Fibroblast of upper back skin (primary cell): Measurements from ENCODE around the gene CMTM5.

ENCODE experiments used
- DNase-seq: peaks from one replicate; pipeline ENCODE4 v3.0.0-alpha.2; 2013

CMTM5 gene, protein sequence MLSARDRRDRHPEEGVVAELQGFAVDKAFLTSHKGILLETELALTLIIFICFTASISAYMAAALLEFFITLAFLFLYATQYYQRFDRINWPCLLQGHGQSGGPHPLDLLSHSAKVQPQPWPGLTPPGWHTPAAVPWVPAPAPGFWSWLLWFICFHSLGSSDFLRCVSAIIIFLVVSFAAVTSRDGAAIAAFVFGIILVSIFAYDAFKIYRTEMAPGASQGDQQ

DNA sequence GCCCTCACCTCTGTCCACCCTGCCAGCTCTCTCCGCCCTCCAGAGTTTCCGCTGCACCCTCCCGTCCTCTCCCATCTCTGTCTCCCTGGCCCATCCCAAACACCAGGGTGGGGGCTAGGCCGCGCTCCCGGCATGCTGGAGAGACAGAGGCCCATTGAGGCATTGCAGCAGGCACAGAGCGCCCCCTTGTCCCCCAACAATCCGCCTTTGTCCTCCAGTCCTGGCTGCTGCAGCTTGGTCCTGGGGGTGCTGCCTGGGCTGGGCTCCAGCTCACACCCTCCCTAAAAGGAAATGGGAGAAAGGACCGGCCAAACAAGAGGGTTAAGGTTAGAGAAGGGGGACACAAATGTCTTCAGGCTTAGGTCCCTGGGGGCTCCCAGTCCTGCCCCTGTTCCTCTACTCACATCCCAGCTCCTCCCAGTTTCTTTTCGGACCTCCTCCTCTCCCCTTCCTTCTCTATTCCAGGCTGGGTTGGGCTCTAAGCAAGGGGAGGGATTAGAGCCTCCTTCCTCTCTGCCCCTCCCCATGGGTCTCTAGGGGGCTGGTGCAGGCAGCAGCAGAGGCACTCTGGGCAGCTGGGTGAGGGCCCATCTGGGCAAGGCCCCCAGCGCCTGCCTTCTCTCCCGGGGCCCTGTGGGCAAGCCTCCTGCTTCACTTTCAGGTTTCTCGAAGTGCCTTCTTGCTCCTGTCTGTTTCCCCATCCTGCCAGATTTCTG is at the start of gene CMTM5:
TSS of gene CMTM5 (plus strand) at position 565 of the 716 bp plus-strand sequence. CDS start 206 bp downstream, outside the sequence.
- DNase-seq, result no peak

DNA sequence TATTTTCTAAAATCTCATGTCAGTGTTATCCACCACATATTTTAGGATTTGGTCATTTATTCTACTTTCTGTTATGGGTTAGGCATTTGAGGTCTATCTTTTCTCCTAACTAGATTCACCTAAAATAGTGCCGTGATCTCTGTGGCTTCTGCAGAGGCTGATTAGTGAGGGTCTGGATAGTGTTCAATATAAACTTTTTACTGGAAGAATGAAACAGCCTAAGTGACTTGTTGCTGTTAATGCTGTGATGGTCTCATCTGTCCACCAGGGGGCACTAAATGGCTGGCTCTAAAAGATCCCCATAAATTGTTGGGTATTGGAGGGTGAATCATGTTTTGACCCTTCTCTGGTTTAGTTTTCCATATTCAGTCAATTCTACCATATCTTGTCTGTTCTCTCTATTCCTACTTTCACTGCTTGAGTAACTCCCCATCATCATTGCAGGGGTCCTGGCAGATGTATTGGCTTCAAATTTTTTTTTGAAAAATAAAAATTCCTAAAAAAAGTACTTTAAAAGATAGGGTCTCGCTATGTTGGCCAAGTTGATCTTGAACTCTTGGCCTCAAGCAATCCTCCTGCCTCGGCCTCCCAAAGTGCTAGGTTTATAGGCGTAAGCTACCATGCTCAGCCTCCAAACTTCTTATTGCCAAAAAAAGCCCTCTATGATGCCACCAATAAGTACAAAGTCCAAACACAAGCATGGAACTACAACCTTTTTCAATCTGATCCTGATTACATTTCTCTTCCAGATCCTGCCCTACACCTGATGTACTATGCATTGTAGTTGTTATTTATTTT is 48.7 kb upstream of the CMTM5 start:
- DNase-seq, result peak; percentile 76

DNA sequence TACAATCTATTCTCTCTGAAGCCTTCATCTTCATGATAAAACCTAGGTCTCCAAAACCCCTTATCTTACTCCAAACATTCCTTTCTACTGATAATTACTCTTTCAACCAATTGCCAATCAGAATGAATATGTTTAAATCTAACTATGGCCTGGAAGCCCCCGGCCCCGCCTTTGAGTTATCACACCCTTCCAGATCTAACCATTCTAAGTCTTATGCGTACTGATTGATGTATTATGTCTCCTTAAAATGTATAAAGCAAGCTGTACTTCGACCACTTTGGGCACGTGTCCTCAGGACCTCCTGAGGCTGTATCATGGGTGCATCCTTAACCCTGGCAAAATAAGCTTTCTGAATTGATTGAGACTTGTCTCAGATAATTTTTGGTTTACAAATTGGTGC is 41.2 kb upstream of the CMTM5 start:
- DNase-seq, result no peak

DNA sequence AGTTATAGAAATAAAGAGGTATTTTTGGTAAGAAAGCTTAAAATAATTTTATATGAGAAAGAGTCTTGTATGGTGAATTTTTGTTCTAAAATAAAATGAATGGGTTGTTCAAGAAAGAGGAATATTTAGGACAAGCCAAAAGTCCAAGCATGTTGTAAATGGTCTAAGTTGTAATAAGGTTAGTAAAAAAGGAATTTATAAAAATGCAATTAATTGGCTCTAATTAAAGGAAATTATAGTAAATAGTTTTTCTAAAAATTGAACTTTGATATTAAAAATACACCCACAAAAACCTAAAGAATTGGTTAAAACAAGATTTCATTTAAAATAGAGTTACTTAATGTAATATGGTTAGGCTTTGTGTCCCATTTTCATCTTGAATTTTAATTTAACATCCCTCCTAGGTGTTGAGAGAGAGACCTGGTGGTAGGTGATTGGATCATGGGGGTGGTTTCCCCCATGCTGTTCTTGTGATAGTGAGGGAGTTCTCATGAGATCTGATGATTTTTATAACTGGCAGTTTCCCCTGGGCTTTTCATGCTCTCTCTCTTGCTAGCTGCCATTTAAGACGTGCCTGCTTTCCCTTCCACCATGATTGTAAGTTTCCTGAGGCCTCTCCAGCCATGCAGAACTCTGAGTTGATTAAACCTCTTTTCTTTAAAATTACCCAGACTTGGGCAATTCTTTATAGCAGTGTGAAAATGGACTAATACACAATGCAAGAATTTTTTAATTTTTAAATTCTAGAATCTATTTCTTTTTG is 37.2 kb upstream of the CMTM5 start:
- no peak for DNase-seq

DNA sequence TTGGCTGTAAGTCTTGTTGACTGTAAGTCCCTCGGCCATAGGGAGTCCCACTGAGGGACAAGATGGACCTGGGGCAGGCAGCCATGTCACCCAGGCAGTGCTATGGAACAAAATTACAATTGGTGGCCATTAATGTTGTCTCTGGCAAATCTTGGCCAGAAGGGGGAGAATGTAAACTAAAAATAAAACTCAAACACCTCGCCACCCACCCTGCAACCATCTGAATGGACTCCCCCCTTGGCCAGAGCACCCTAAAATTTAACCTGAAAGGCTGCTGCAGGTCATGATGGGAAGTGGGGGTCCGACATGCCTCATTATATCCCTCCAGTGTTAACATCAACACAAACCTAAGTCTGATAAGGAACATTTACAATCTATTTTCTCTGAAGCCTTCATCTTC is 32.4 kb upstream of the CMTM5 start:
- DNase-seq, result no peak

DNA sequence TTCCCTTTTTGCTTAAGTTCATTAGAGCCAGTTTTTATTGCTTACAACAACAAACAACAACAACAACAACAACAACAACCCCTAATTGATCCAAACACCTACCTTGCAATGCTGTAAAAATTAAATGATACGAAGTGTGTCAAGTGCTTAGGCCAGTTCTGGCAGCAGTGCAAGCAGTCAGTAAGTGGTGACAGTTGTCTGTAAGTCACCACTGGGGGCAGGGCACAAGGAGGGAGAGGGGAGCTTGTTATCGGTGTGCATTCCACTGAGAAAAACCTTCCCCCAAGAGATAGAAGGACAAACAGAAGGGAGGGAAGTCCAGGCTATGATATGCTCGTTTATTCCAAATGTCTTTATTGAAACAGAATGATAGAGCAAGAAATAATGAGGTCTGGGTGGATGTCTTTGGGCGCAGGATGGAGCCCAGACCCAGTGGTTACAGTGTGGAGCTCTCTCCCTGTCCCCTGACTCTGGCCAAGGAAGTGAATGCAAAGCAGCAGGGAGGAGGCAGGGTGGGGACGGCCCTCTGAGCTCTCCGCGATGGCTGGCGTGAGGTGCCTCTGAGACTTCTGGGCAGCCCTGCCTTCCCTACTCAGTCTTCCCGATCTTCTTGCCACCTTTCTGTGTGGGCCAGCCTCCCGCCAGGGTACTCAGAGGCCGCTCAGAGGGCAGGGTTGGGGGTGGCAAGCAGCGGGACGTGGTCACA is 30.7 kb upstream of the CMTM5 start:
- no peak for DNase-seq

DNA sequence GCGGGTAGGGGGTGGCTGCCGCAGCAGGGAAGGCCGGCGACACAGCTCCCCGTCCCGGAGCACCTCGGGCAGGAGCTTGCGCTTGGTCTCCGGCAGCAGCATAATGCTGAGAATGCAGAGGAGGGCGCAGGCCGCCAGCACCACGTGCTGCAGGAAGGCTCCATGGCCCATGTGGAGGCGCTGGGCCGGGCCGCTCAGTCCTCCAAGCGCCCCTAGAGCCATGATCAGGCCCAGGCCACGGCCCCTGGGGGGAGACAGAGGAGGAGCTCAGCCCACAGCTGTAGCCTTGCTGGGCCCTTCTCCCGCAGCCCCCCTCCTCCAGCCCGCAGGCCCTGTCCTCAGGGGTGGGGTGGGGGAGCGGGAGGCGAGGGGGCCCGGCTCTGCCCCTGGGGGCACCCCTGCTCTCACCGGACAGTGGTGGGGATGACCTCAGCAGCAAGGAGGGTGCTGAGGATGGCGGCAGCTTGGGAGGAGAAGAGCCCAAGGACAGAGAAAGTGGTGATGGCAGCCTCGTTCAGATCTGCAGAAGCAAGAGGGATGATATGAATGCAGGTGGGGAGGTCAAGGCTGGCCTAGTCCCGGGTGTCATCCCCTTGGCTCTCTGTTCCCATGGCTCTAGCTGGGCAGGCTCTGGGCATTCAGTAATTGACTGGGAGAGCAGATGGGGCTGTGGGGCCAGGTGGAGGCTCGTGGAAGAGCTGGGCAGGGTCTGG is 30.0 kb upstream of the CMTM5 start:
- no peak for DNase-seq

DNA sequence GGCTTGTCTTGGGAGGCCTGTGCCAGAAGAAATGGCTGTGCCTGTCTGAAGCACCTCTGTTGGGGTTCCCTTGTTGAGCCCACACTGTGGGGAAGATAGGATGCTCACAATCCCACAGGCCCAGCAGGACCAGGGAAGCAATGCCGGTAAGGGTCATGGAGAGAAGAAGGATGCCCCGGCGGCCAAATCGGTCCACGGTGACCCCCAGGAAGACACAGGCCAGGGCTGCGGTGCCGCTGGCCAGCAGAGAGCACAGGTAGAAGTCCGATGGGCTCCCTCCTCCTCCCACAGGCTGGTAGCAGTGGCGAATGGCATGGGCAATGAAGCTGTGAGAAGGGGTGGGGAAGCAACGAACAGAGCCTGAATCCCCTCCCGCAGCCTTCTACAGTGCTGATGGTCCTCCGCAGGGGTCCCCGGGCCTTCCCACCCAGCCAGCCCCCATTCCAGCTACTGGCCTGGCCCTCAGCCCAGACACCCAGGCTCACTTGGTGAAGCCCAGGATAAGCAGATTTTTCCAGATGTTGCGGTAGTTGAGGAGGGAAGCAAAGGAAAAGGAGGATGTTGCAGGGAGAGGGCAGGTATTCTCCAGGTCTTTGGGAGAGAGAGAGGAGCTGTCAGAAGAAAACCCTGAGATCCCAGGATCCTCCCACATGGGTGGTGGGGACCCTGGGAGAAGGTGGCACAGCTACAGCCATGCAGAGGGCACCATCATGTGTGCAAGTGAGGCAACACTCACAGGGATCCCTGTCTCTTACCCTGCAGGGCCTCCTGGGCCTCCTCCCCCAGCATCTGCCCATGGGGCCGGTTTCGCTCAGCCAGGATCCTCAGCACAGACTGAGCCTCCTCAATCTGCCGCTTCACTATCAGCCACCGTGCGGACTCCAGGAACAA is 29.2 kb upstream of the CMTM5 start:
- no peak for DNase-seq

DNA sequence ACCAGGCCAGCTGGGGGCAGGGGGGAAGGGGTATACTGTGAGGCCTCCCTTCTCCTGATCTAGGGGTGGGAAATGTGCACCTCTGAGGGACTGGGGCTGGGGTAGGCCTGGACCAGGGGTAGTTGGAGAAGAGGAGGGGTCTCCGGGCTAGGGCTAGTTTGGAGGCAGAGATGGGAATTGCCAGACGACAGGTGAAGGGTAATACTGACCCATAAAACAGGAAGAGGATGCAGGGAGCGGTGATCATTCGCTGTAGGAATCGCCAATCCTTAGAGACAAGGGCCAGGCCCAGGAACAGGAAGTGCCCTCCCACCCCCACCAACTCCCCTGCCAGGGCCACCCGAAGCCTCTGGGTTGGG is 28.6 kb upstream of the CMTM5 start:
- DNase-seq, result no peak

DNA sequence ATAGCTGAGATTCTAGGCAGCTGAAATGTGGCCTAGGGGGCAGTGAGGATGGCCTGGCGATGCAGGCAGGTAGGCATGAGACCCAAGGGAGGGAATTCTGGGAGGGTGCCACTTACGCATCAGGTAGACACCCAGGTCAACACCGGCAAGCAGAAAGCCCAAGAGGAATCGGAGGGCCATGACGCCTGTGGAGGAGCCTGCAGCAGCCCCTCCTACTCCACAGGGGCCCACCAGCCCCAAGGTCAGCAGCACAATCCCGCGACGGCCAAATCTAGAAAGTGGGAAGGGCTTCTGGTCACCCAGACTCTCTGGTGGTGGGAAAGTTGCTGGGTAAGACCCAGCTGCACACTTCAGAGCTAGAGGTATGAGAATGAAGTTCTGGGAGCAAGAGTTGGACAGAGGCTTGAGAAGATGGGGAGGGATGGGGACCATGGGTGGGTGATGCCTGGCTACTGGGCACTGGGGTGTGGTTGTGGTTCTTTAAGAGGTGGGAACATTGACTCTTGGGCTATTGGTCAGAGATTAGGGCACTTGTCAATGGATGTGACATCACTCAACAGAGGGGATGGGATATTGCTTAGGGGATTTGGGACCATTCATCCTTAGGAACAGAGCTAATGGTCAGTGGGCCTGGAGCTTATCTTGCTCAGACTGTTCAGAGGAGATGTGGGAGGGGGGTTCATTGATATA is 27.5 kb upstream of the CMTM5 start:
- DNase-seq, result no peak

DNA sequence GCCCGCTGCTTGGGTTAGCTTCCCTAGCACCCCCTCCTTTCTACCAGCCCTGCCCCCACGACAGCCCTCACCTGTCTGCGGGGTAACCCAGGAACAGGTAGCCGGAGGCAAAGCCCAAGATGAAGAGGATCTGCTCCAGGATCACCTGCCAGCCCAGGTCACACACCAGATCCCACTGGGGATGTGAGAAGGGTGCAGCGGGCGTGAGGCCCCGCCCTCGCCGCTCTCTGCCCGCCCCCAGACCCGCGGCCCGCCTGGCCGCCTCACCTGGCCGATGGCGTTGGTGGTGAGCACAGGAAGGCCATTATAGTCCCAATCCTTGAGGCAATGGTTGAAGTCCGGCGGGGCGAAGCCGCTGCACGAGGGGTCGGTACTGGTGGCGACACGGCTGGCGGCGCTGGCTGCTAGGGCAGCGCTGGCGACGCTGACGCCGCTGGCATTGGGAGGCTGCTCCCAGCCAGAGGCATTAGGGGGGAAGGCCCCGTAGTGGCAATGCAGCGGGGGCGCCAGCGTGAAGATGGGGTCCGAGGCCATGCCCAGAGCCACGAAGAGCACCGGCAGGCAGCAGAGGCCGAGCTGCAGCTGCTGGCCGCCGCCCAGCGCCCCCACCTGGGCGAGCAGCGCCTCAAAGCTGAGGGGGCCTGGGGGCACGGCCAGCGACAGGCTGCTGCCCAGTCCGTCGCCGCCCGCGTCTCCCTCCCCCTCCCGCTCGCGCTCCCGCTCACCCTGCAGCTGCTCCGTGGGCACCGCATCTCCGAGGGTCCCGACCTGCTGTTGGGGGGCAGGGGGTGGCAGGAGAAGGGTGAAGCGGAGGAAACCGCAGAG is 25.0 kb upstream of the CMTM5 start:
- DNase-seq, result no peak

DNA sequence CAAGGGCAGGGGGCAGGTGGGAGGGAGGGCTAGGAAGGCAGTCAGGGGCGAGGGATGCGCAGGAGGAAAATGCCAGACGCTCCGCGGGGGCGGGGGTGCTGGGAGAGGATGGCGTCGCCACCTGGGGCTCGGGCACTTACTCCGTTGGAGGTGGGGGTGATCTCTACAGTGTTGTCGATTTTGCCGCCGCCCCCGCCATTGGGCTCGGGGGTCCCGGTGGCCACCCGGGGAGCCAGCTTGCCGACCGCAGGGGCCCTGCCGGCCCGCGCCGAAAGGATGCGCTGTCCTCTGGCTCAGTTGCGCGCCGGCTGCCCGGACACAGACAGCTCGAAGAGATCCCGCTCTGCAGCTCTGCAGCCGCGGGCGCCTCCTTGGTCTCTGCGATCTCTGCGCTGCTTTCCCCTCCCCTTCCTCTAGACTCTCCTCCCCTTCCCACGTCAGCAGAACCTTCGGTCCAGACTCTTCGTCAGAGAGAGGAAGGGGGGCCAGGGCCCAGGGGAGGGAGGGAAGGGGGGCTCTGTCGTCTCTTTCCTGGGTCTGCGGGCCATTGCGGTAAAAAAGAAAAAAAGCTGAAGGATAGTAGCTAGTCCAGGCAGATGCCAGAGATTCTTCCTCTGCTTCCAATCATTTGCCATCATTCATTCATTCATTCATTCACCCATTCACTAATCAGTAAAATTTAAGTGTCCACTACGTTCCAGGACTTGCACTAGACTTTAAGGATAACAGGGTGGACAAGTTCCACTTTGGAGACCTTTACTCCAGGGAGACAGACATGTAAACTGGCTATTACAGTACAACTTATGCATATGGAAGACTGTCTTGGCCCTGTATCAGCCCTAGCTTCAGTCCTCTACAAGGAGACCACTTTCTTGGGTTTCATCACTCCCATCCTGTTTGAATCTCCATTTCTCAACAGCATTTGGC is 24.1 kb upstream of the CMTM5 start, which contains the start of gene SLC22A17:
TSS of gene SLC22A17 (minus strand) at position 382 of the 927 bp plus-strand sequence.
- DNase-seq, result peak; percentile 91

DNA sequence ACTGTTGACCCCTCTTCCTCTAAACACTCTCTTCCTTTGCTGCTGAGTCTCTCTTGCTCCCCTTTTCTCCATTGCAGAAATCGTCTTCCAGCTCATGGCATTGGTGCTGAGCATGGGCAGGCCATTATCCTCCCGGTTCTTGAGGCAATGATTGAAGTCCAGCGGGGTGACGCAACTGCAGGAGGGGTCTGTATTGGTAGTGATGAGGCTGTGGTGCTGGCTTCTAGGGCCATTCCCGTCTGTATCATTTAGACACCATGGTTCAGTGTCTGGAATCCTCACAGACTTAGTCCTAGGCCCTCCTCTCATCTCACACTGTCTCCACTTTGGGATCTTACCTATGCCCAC is 23.4 kb upstream of the CMTM5 start:
- DNase-seq, result no peak

DNA sequence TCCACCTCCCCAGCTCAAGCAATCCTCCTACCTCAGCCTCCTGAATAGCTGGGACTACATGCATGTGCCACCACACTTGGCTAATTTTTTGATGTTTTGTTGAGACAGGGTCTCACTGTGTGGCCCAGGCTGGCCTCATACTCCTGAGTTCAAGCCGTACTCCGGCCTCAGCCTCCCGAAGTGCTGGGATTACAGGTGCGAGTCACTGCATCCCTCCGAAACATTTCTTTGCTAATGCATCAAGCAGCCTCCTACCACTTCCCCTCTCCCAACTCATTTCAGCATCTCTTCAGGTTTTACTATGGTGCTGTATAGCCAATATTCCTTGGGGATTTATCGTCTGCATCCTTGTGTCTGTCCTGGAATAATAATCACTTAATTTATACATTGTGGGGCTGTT is 21.9 kb upstream of the CMTM5 start:
- DNase-seq, result no peak

DNA sequence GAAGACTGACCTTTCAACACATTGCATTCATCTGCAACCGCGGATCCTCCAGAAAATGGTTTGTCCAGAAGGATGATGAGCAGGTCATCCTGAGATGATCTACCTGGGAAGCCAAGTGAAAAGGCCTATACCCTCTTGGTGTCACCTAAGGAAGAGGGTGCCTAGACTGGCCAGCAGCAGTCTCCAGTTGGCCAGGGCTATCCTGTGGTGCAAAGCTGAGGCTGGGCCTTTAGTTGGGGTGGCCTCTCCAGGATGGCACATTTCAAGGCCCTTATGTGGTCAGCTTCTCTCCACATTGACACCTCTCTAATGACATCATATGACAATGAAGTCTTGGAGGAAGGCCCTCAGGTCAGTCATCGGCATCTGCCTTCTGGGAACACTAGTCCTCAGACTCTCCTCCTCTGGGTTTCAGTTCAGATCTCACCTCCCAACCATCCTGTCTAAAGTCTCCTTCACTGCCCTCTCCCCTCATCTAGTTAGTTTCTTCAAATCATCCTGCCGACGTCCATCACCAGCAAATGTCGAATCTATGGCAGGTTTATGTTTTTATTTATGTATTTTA is 20.9 kb upstream of the CMTM5 start:
- no peak for DNase-seq

DNA sequence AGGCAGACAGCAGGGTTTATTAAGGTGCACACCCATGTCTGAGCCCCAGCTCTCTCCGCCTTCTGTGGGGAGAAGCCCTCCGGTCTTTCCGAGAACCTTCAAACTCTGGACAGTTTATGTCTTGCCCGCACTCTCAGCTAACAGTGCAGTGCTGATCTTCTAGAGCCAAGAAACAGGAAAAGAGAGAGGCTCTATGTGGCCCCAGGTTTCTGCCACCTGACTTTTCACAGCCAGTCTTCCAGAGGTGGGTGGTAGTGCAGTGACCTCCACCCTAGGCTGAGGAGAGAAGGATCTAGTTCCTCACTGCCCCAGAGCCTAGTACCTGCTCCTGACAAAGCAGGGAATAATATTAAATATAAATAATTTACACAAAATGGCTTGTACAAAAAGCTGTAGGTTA is 20.2 kb upstream of the CMTM5 start:
- no peak for DNase-seq

DNA sequence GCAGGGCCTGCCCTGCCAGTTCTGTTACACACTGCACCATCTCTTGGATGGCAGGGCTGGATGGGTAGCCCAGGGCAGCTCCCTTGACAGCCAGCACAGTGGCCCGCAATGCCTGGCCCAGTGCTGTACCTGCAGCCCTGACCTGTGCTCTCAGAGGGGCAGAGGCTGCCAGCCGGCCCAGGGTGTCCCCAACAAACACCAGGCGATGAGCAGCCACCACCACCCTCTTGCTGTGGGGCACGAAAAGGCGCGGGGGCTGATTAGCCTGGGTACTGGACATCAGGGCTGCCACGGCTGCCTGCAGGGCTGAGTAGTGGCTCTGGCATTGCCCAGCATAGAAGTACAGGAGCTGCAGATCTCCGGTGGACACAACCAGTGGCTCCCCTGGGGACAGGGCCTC is 19.6 kb upstream of the CMTM5 start:
- DNase-seq, result no peak

DNA sequence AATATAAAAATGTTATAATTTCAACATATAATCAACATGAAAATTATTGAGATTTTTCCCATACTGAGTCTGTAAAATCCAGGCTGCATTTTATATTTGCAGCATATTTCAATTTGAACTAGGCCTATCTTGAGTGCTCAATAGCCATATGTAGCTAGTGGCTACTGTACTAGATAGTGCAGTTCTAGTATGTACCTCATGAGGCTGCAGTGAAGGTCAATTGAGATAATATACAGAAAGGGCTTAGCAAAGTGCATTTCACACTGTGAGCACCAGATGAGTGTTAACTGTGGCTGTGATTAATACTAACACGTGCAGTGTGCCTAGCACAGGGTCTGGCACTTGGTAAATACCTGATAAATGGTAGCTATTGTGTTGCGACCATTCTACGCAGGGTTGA is 18.8 kb upstream of the CMTM5 start:
- no peak for DNase-seq
